ENCODE measurements around the gene ZNF366.

DNA sequence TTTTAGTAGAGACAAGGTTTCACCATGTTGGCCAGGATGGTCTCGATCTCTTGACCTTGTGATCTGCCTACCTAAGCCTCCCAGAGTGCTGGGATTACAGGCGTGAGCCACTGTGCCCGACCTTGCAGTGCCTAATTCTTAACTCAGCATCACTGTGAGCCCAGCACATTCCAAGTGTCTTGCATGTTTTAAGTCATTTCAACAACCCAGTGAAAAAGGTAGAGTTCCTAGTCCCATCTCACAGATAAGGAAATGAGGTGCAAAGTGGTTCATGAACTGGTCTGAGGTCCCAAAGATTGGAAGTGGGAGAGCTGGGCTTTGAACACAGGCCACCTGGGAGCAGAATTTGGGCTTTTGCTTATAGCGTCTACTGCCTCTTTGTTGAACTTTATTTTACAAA is 68.0 kb downstream of the ZNF366 start:
- TF ChIP-seq POLR2AphosphoS5 (IDR thresholded peaks at IDR 0.05) (no peak), EP300 (IDR thresholded peaks at IDR 0.05) (no peak), POLR2A (IDR thresholded peaks at IDR 0.05) (no peak)

All from suprapubic skin (tissue), 4 donors.